Sigmoid colon (tissue), 4 donors: Measurements from ENCODE around the gene PAFAH1B2.

Experiments
- CTCF ChIP-seq, 4 experiments: fragments of 450-650 bp in 3 of 4; fragments of 200-600 bp in 1 of 4; IDR thresholded peaks; one replicate each; pipeline ENCODE4 v1.5.1; 2016 to 2019; ENCODE audit warnings: antibody characterized with exemption in 4 of 4, mild to moderate bottlenecking in 3 of 4, moderate library complexity in 2 of 4
- POLR2A ChIP-seq, 2 donors: fragments of 450-650 bp; IDR thresholded peaks; one replicate each; pipeline ENCODE4 v1.6.1; 2016; ENCODE audit warnings: antibody characterized with exemption in 2 of 2, mild to moderate bottlenecking in 2 of 2, moderate library complexity in 2 of 2
- POLR2AphosphoS5 ChIP-seq, 4 donors: sonication (generic); formaldehyde crosslinking; IDR thresholded peaks; one replicate each; pipeline ENCODE4 v1.6.1; 2017; ENCODE audit warnings: antibody characterized with exemption in 4 of 4

GRCh38 chr11:117110294-117110950, 33.7 kb upstream of the PAFAH1B2 start:
- TF ChIP-seq CTCF (IDR thresholded peaks at IDR 0.05) = no peak
- TF ChIP-seq POLR2AphosphoS5 (IDR thresholded peaks at IDR 0.05) = no peak
- TF ChIP-seq POLR2A (IDR thresholded peaks at IDR 0.05) = no peak
